Measurements from ENCODE around the gene SAFB2. TPM values are rescaled to one million over a fixed set of nuclear protein-coding genes. Genes with fewer than 3 reads are reported as not detected.
A peak's percentile ranks its signal among the peaks of the same experiment; 100 is the strongest.

Gene SAFB2
- total and polyA plus RNA-seq, 7 donors = 30.4 to 52.9 (median 42.1) TPM

- WGBS, 3 donors = 86 to 94% (median 91%) methylated on average over 2 of the region's 2 CpGs
- H3K4me1 ChIP-seq = peaks cover 16% of the 10 kb centered on the region
- ATAC-seq (peak in 2 of 4 donors; percentile 42), DNase-seq (no peak)
- no peak overlapping the region for H3K4me3 ChIP-seq
- no peak for TF ChIP-seq CTCF (IDR thresholded peaks at IDR 0.05)
- no peaks in the 10 kb centered on the region for H3K9me3 ChIP-seq
- H3K27me3 ChIP-seq (ENCODE audit: insufficient read depth in 3 of 3, low read length in 2 of 3) = no peaks in the 10 kb centered on the region
- intact Hi-C loops (cut with DNase I) = loop anchor here in 1 of 2 donors (5.0 kb wide), 1 partner anchor 35 kb away; no protein-coding TSS in a partner anchor
- no peak overlapping the region for H3K27ac ChIP-seq
- H3K36me3 ChIP-seq (ENCODE audit: insufficient read depth in 1 of 2, low read depth in 1 of 2) = peaks cover 10 to 61% of the 10 kb centered on the region in 2 donors
Measured at GRCh38 chr19:5642204-5642603, 19.6 kb upstream of the SAFB2 start.

- intact Hi-C loops (cut with DNase I) = loop anchor here in 1 of 2 donors (5.0 kb wide), 1 partner anchor 36 kb away; no protein-coding TSS in a partner anchor
- H3K36me3 ChIP-seq (ENCODE audit: insufficient read depth in 1 of 2, low read depth in 1 of 2) = peaks cover 4 to 50% of the 10 kb centered on the region in 2 donors
- ATAC-seq = no peak
- no peak for TF ChIP-seq CTCF (IDR thresholded peaks at IDR 0.05)
- 89 to 93% (median 92%) methylated on average over 4 of the region's 4 CpGs for WGBS, 3 donors
- H3K4me3 ChIP-seq = no peak overlapping the region
- H3K27me3 ChIP-seq (ENCODE audit: insufficient read depth in 3 of 3, low read length in 2 of 3) = no peaks in the 10 kb centered on the region
- H3K27ac ChIP-seq = no peak overlapping the region
- H3K4me1 ChIP-seq = peaks cover 16% of the 10 kb centered on the region
- H3K9me3 ChIP-seq = no peaks in the 10 kb centered on the region
- DNase-seq = no peak
Measured at GRCh38 chr19:5641171-5641570, 18.6 kb upstream of the SAFB2 start.

- peaks cover 3 to 18% of the 10 kb centered on the region in 2 donors for H3K36me3 ChIP-seq (ENCODE audit: insufficient read depth in 1 of 2, low read depth in 1 of 2)
- no peak overlapping the region for H3K4me3 ChIP-seq
- ATAC-seq (no peak), DNase-seq (no peak)
- no peaks in the 10 kb centered on the region for H3K9me3 ChIP-seq
- TF ChIP-seq CTCF (IDR thresholded peaks at IDR 0.05) = no peak
- intact Hi-C loops (cut with DNase I) = no loop called here
- no peak overlapping the region for H3K27ac ChIP-seq
- no peaks in the 10 kb centered on the region for H3K27me3 ChIP-seq (ENCODE audit: insufficient read depth in 3 of 3, low read length in 2 of 3)
- 28 to 75% (median 44%) methylated on average over 1 of the region's 1 CpG for WGBS, 3 donors
- peaks cover 33% of the 10 kb centered on the region for H3K4me1 ChIP-seq
Measured at GRCh38 chr19:5637971-5638370, 15.4 kb upstream of the SAFB2 start.

- H3K4me1 ChIP-seq = peaks cover 56% of the 10 kb centered on the region
- intact Hi-C loops (cut with DNase I) = no loop called here
- no peak for DNase-seq
- 82 to 88% (median 83%) methylated on average over 6 of the region's 6 CpGs for WGBS, 3 donors
- no peak for ATAC-seq
- H3K36me3 ChIP-seq (ENCODE audit: insufficient read depth in 1 of 2, low read depth in 1 of 2) = peaks cover 0 to 2% of the 10 kb centered on the region in 2 donors
- no peaks in the 10 kb centered on the region for H3K27me3 ChIP-seq (ENCODE audit: insufficient read depth in 3 of 3, low read length in 2 of 3)
- no peaks in the 10 kb centered on the region for H3K9me3 ChIP-seq
- no peak overlapping the region for H3K4me3 ChIP-seq
- TF ChIP-seq CTCF (IDR thresholded peaks at IDR 0.05) = no peak
- H3K27ac ChIP-seq = no peak overlapping the region
Measured at GRCh38 chr19:5635427-5635826, 12.9 kb upstream of the SAFB2 start.

GRCh38 chr19:5632657-5633056, 10.1 kb upstream of the SAFB2 start:
- intact Hi-C loops (cut with DNase I) = no loop called here
- ATAC-seq (peak in 1 of 4 donors; percentile 19), DNase-seq (no peak)
- peaks cover 69% of the 10 kb centered on the region for H3K4me1 ChIP-seq
- TF ChIP-seq CTCF (IDR thresholded peaks at IDR 0.05) = no peak
- peak overlapping the region; percentile 8 for H3K4me3 ChIP-seq
- H3K36me3 ChIP-seq (ENCODE audit: insufficient read depth in 1 of 2, low read depth in 1 of 2) = peaks cover 0 to 22% of the 10 kb centered on the region in 2 donors
- no peak overlapping the region for H3K27ac ChIP-seq
- no peaks in the 10 kb centered on the region for H3K9me3 ChIP-seq
- no peaks in the 10 kb centered on the region for H3K27me3 ChIP-seq (ENCODE audit: insufficient read depth in 3 of 3, low read length in 2 of 3)
- 78 to 89% (median 82%) methylated on average over 5 of the region's 5 CpGs for WGBS, 3 donors
